HFF-Myc (cell line): ENCODE results near the gene PGAM4.

Experiments
- DNase-seq: peaks from one replicate; pipeline ENCODE4 v3.0.0-alpha.2; 2011; ENCODE audit warnings: low read depth; ENCODE audit errors: extremely low read depth
- H3K4me3 ChIP-seq: replicated peaks from 2 replicates; pipeline ENCODE4 v1.5.1; 2011; ENCODE audit warnings: low read depth, mild to moderate bottlenecking, control low read depth, low read length
- CTCF ChIP-seq: IDR thresholded peaks from 2 replicates; pipeline ENCODE4 v1.5.1; 2012; ENCODE audit warnings: mild to moderate bottlenecking, low read depth, low read length, control low read depth; ENCODE audit errors: missing control alignments

The PGAM4 gene

DNA sequence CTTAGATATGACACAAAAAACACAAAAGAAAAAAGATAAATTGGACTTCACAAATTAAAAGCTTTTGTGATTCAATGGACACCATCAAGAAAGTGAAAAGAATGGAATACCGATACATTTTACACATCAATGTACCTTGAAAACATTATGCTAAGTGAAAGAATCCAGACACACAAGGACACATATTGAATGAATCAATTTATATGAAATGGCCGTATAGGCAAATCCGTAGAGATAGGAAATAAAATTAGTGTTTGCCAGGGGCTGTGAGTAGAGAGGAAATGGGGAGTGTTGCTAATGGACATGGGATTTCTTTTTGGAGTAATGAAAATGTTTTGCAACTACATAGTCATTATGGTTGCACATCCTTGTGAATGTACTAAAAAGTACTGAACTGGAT lies 3.1 kb downstream of the PGAM4 start:
- DNase-seq, result no peak
- no peak for TF ChIP-seq CTCF
- no peak overlapping the region for H3K4me3 ChIP-seq

DNA sequence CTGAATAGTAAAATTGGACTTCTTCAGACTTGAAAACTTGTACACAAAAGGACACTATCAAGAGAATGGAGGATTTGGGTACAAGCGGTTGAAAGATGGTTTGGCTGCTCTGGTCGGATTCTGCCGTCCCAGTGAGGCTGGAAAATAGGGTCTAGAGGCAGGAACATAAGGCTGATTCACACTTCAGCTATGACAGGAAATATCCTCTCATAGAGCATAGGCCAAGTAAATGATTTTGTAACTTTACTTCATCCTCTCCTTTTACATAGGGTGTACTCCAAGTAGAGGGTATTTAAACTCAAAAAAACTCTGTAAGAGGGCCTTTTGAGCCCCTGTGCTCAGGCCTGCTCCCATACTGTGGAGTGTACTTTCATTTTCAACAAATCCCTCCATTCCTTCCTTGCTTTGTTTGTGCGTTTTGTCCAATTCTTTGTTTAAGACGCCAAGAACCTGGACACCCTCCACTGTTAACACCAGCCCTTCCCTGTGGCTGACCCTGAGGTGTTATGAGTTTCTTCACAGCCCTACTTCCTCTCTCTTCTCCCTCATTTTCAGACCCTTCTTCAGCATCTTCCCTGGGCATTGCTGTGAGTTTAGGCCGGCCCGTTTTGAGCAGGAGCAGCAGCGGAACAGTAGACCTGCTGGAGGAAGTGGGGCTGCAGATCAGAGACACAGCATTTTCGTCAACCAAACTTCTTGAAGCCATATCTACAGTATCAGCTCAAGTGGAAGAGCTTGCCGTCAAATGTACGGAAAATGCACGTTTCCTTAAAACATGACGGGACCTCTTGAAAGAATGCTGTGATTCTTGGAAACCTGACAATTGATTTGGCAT lies 7.2 kb downstream of the PGAM4 start:
- no peak for DNase-seq
- TF ChIP-seq CTCF, result no peak
- H3K4me3 ChIP-seq, result no peak overlapping the region

DNA sequence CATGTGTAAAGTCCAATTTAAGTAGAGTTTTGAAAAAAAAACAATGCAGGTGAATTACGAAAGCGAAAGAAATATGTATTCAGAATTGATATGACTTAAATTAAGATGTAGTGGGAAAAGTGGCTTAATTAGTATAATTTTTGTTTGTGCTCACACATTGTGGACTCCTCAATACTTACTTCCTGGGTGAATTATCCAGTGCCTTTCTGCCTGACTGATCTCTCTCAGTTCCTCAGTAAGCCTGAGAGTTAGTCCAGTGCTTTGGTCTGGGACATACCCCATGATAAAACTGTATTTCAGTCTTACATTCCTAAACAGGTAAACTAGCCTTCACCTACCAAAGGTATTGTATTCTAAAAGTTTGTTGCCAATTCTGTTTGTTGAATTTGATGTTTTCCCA lies 8.4 kb downstream of the PGAM4 start:
- no peak for DNase-seq
- no peak for TF ChIP-seq CTCF
- no peak overlapping the region for H3K4me3 ChIP-seq

GRCh38 chrX:77960567-77960966 lies 8.9 kb downstream of the PGAM4 start:
- no peak overlapping the region for H3K4me3 ChIP-seq
- DNase-seq, result no peak
- TF ChIP-seq CTCF, result no peak

DNA sequence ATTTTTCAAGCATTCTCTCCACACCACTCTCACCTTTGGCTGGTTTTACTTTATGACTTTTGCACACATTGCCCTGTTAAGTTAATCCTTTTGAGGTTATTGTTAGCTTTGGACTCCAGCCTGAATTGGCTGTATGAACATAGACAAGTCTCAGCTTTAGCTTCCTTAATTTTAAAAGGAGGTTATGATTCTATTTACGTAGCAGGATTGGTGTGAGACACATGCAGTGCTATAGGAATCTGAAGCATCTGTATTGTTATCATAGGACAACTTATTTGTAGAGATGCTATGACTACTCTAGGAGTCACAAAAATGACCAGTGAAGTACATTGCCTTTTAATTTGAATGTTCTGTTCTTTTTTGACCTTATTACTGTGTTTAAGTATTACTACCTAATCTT lies 15.7 kb downstream of the PGAM4 start:
- no peak overlapping the region for H3K4me3 ChIP-seq
- DNase-seq, result no peak
- TF ChIP-seq CTCF, result no peak

DNA sequence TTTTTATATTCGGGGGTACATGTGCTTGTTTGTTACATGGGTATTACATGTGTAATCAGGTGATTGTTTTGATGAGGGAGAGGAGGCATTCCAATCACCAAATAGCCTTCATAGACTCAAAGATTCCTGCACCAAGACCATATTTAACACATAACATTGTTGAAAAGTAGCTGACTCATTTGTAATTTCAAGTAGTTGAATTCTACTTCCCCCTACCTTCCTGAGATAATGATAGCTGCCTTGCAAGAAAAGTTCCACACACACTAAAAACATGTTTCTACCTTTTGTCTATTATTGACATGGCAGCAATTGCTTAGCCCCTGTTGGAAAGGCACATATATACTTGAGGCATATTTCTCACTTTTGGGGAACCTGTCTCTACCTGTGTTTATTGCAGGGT lies 16.1 kb downstream of the PGAM4 start:
- no peak for TF ChIP-seq CTCF
- H3K4me3 ChIP-seq, result no peak overlapping the region
- DNase-seq, result no peak

DNA sequence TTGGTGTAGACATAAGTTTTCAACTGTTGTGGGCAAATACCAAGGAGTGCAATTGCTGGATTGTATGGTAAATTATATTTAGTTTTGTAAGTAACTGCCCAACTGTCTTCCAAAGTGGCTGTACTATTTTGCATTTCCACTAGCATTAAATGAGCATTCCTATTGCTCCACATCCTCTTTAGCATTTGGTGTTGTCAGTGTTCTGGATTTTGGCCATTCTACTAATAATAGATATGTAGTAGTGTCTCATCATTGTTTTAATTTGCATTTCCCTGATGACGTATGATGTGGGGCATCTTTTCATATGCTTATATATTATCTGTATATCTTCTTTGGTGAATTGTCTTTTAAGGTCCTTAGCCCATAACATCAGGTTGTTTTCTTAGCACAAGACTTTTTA lies 17.3 kb downstream of the PGAM4 start:
- H3K4me3 ChIP-seq, result no peak overlapping the region
- no peak for TF ChIP-seq CTCF
- DNase-seq, result no peak
